ENCODE measurements around the gene MTMR3. TPM values are rescaled to one million over a fixed set of nuclear protein-coding genes. Genes with fewer than 3 reads are reported as not detected.

Gene MTMR3
- total RNA-seq, 6 donors from 2014 or later: 50.3 to 117 (median 70.9) TPM

DNA sequence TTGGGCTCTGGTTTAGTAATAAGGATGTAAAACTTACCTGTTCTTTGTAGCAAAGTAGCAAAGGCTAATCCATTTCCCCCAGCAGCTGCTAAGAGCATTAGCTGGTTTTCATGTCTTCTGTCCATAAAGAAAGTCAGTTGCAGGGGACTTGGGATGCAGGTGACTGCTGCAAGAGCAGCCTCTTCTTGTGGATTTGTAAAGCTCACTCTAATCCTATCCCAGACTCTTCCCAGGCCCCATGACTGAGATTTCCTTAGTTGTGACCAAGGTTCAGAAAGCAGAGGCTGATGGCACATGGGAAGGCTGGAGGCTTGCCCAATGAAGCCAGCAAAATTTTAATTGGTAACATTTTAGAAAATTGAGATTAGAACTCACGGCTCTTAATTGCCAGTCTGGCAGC, 102.9 kb downstream of the MTMR3 start:
- Histone ChIP-seq H3K36me3 (peaks cover 0 to 25% (median 4%) of the 10 kb centered on the region in 4 donors), H3K27ac (no peak overlapping the region), H3K9me3 (no peaks in the 10 kb centered on the region), H3K27me3 (no peaks in the 10 kb centered on the region), H3K4me1 (peaks cover 0 to 7% (median 4%) of the 10 kb centered on the region in 4 donors), H3K4me3 (no peak overlapping the region)
- ATAC-seq (ENCODE audit: low FRiP score in 2 of 2): no peak
- TF ChIP-seq, protein P1, sequence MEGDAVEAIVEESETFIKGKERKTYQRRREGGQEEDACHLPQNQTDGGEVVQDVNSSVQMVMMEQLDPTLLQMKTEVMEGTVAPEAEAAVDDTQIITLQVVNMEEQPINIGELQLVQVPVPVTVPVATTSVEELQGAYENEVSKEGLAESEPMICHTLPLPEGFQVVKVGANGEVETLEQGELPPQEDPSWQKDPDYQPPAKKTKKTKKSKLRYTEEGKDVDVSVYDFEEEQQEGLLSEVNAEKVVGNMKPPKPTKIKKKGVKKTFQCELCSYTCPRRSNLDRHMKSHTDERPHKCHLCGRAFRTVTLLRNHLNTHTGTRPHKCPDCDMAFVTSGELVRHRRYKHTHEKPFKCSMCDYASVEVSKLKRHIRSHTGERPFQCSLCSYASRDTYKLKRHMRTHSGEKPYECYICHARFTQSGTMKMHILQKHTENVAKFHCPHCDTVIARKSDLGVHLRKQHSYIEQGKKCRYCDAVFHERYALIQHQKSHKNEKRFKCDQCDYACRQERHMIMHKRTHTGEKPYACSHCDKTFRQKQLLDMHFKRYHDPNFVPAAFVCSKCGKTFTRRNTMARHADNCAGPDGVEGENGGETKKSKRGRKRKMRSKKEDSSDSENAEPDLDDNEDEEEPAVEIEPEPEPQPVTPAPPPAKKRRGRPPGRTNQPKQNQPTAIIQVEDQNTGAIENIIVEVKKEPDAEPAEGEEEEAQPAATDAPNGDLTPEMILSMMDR (IDR thresholded peaks at IDR 0.05): no peak
- no peak for TF ChIP-seq POLR2AphosphoS5 (IDR thresholded peaks at IDR 0.05)
- no peak for TF ChIP-seq POLR2A (IDR thresholded peaks at IDR 0.05)
- TF ChIP-seq EP300 (IDR thresholded peaks at IDR 0.05): no peak
- 93 to 97% methylated on average over 1 of the region's 1 CpG for WGBS, 2 donors
- no peak for DNase-seq

DNA sequence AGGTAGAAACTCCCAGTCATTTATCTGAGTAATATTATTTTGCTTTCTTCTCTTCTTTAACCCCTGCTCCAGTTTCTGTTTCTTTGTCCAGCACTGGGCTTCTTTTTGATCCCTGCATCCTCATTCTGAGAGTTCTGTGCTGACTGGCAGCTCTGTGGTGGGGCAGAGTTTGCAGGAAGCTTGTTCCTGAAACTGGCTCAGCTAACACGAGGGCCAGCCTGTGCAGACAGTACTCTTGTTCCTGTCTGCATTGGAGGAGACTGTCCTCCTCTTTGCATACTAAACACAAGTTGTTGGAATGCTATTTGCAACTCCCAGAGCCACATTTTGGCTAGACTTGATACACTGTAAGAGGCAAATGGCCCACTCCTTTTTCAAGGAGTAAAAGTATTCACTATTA, 104.2 kb downstream of the MTMR3 start:
- DNase-seq (peak in 1 of 2 donors; percentile 39), ATAC-seq (ENCODE audit: low FRiP score in 2 of 2) (peak in 1 of 2 donors; percentile 56)
- Histone ChIP-seq H3K36me3 (peaks cover 2 to 36% (median 11%) of the 10 kb centered on the region in 4 donors), H3K9me3 (no peaks in the 10 kb centered on the region), H3K4me1 (peaks cover 0 to 7% (median 4%) of the 10 kb centered on the region in 4 donors), H3K27me3 (no peaks in the 10 kb centered on the region), H3K4me3 (no peak overlapping the region), H3K27ac (no peak overlapping the region)
- TF ChIP-seq POLR2A (IDR thresholded peaks at IDR 0.05) (no peak), POLR2AphosphoS5 (IDR thresholded peaks at IDR 0.05) (no peak), EP300 (IDR thresholded peaks at IDR 0.05) (no peak)
- TF ChIP-seq, protein P1 (IDR thresholded peaks at IDR 0.05): no peak
- WGBS, 2 donors: 11 to 44% methylated on average over 1 of the region's 1 CpG

DNA sequence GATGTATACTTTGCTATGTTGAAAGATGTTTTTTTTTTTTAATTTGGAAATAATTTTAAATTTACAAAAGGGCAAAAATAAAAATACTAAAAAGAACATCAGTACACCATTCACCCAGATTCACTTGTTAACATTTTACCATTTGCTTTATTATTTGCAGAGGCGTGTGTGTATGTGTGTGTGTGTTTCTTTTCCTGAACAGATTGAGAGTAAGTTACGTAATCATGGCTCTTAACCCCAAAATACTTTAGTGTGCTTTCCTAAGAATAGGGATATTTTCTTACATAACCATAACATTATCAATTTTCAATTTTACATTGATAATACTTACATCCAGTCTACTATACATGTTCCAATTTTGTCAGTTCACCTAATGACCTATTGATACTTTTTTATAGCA, 105.7 kb downstream of the MTMR3 start:
- H3K36me3 ChIP-seq: peaks cover 2 to 45% (median 13%) of the 10 kb centered on the region in 4 donors
- 45 to 56% methylated on average over 2 of the region's 2 CpGs for WGBS, 2 donors
- no peaks in the 10 kb centered on the region for H3K9me3 ChIP-seq
- no peaks in the 10 kb centered on the region for H3K27me3 ChIP-seq
- ATAC-seq (ENCODE audit: low FRiP score in 2 of 2): no peak
- H3K27ac ChIP-seq: no peak overlapping the region
- no peak for TF ChIP-seq POLR2AphosphoS5 (IDR thresholded peaks at IDR 0.05)
- TF ChIP-seq, protein P1 (IDR thresholded peaks at IDR 0.05): no peak
- TF ChIP-seq POLR2A (IDR thresholded peaks at IDR 0.05): no peak
- TF ChIP-seq EP300 (IDR thresholded peaks at IDR 0.05): no peak
- DNase-seq: no peak
- no peak overlapping the region for H3K4me3 ChIP-seq
- peaks cover 0 to 7% (median 4%) of the 10 kb centered on the region in 4 donors for H3K4me1 ChIP-seq

DNA sequence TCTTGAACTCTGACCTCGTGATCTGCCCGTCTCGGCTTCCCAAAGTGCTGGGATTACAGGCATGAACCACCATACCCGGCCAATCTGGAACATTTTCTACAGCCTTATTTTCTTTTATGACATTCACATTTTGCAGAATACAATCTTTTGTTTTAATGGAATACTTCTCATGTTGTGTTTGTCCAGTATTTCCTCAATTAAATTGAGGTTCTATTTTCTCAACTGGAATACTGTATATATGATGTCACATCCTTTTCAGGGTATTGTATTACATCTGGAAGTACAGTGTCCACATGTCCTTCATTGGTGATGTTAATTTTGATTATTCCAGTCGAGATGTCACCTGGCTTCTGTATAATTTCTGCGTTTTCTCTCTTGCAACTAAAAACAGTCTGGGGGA, 106.5 kb downstream of the MTMR3 start:
- DNase-seq (no peak), ATAC-seq (ENCODE audit: low FRiP score in 2 of 2) (no peak)
- 92 to 94% methylated on average over 6 of the region's 6 CpGs for WGBS, 2 donors
- Histone ChIP-seq H3K27ac (no peak overlapping the region), H3K4me3 (no peak overlapping the region), H3K36me3 (peaks cover 2 to 42% (median 13%) of the 10 kb centered on the region in 4 donors), H3K4me1 (peaks cover 0 to 12% (median 6%) of the 10 kb centered on the region in 4 donors), H3K27me3 (no peaks in the 10 kb centered on the region), H3K9me3 (no peaks in the 10 kb centered on the region)
- no peak for TF ChIP-seq POLR2AphosphoS5 (IDR thresholded peaks at IDR 0.05)

DNA sequence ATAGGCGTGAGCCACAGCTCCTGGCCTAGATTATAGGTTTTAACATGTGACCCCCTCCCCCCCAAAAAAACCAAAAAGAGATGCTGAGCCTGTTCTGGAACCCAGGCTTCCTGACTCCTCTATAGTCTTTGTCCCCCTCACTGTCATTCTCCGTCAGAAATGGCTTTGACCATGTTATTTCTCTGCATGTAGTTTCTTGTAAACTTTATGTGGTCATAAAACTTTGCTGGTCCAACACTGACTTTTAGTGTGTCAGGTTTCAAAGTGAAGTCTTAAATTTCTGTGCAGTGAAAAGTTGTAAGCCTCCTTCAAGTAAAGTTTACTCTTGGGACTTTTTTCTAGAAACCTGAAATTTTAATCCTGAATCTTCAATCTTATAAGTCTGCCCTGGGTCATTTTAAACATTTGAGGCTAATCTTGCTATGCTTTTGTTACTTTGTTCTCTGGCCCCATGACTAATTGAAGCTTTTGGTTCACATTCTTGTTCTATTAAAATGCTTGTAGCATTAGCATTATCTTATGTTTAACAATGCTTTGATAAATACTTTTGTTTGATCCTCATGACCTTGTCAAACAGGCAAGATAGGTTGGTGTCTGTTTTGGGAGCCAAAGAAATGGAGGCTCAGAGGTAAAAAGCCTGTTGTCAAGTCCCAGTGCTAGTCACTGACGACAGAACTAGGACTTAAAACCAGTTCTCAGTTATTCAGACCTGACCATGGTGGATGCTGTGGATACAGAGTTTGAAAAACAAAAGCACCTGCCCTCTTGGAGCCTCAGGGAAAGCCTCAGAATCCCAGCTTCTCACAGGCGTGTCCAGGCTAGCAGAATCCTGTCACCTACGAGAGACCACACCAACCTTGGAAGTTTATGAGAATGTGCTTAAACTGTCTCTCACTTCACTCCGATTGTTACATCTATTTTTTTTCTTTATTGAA, 109.6 kb downstream of the MTMR3 start:
- ATAC-seq (ENCODE audit: low FRiP score in 2 of 2): no peak
- H3K4me3 ChIP-seq: no peak overlapping the region
- peaks cover 0 to 17% (median 14%) of the 10 kb centered on the region in 4 donors for H3K4me1 ChIP-seq
- TF ChIP-seq POLR2A (IDR thresholded peaks at IDR 0.05) (no peak), POLR2AphosphoS5 (IDR thresholded peaks at IDR 0.05) (no peak), EP300 (IDR thresholded peaks at IDR 0.05) (no peak)
- TF ChIP-seq, protein P1 (IDR thresholded peaks at IDR 0.05): no peak
- DNase-seq: no peak
- WGBS, 2 donors: 91 to 93% methylated on average over 6 of the region's 6 CpGs
- H3K27me3 ChIP-seq: no peaks in the 10 kb centered on the region
- no peak overlapping the region for H3K27ac ChIP-seq
- no peaks in the 10 kb centered on the region for H3K9me3 ChIP-seq
- H3K36me3 ChIP-seq: peaks cover 2 to 37% (median 13%) of the 10 kb centered on the region in 4 donors
